Measurements from ENCODE around the gene TPK1.

- TF ChIP-seq GATA3 (IDR thresholded peaks at IDR 0.05; ENCODE audit: low read depth, low read length) = no peak
- TF ChIP-seq GATA2 (IDR thresholded peaks at IDR 0.05; ENCODE audit: low read depth, low read length) = no peak
Measured at GRCh38 chr7:144731661-144732351, 104.0 kb downstream of the TPK1 start.
